HCEC 1CT (cell line): Measurements from ENCODE around the gene DHDDS.
"Not testable (repeated sequence)": the region's sequence is repeated elsewhere in the genome, so short reads cannot be mapped to it uniquely, and the experiment has no call there.

Experiments used
- DNase-seq: peaks from one replicate; pipeline ENCODE4 v3.0.0-alpha.2; 2017

Gene DHDDS

GRCh38 chr1:26431979-26432695, at the start of gene DHDDS:
DHDDS (plus strand) TSS chr1:26432321; CDS start chr1:26432946, 625 bp downstream.
- DNase-seq = peak; percentile 98

- DNase-seq = no peak
Measured at GRCh38 chr1:26384076-26384475, 48.0 kb upstream of the DHDDS start.

- DNase-seq = not testable (repeated sequence)
Measured at GRCh38 chr1:26385063-26385462, 47.1 kb upstream of the DHDDS start.

GRCh38 chr1:26387447-26387846, 44.7 kb upstream of the DHDDS start:
- peak; percentile 70 for DNase-seq

GRCh38 chr1:26388791-26389445, 43.2 kb upstream of the DHDDS start:
- peak; percentile 45 for DNase-seq

GRCh38 chr1:26389604-26390247, 42.4 kb upstream of the DHDDS start:
- DNase-seq = no peak

- DNase-seq = peak; percentile 59
Measured at GRCh38 chr1:26391450-26391849, 40.7 kb upstream of the DHDDS start.

- no peak for DNase-seq
Measured at GRCh38 chr1:26395754-26396153, 36.4 kb upstream of the DHDDS start.

- no peak for DNase-seq
Measured at GRCh38 chr1:26399034-26399433, 33.1 kb upstream of the DHDDS start.

GRCh38 chr1:26401891-26402290, 30.2 kb upstream of the DHDDS start:
- DNase-seq = no peak

- no peak for DNase-seq
Measured at GRCh38 chr1:26403656-26404055, 28.5 kb upstream of the DHDDS start.

- peak; percentile 42 for DNase-seq
Measured at GRCh38 chr1:26404641-26405040, 27.5 kb upstream of the DHDDS start.

GRCh38 chr1:26405281-26405915, 26.7 kb upstream of the DHDDS start:
- DNase-seq = peak; percentile 38

- peak; percentile 45 for DNase-seq
Measured at GRCh38 chr1:26408604-26409003, 23.5 kb upstream of the DHDDS start.

- no peak for DNase-seq
Measured at GRCh38 chr1:26409191-26409807, 22.8 kb upstream of the DHDDS start.

- DNase-seq = no peak
Measured at GRCh38 chr1:26410706-26411623, 21.2 kb upstream of the DHDDS start, which contains the start of gene LIN28A. LIN28A (plus strand) TSS chr1:26410817; CDS start chr1:26410892, 75 bp downstream.

- no peak for DNase-seq
Measured at GRCh38 chr1:26411624-26412074, 20.5 kb upstream of the DHDDS start.

GRCh38 chr1:26412180-26412840, 19.8 kb upstream of the DHDDS start:
- no peak for DNase-seq

GRCh38 chr1:26413031-26413430, 19.1 kb upstream of the DHDDS start:
- DNase-seq = no peak

GRCh38 chr1:26417111-26417759, 14.9 kb upstream of the DHDDS start:
- DNase-seq = peak; percentile 54
